H9 (cell line): Measurements from ENCODE around the gene E2F1. TPM values are rescaled to one million over a fixed set of nuclear protein-coding genes. Genes with fewer than 3 reads are reported as not detected.

Source experiments
- DNase-seq: peaks from one replicate; pipeline ENCODE4 v3.0.0-alpha.2; 2017
- H2AFZ ChIP-seq: one replicate; pipeline ENCODE4 v1.6.1; 2013; ENCODE audit warnings: mild to moderate bottlenecking, low read length, control low read depth, moderate library complexity
- H2AK5ac ChIP-seq: 2 replicates; pipeline ENCODE4 v1.6.1; 2013; ENCODE audit warnings: low read length, control low read depth, mixed read lengths; ENCODE audit not compliant: insufficient read length
- H2BK120ac ChIP-seq: one replicate; pipeline ENCODE4 v1.6.1; 2013; ENCODE audit warnings: low read depth, mild to moderate bottlenecking, low read length, control low read depth, inconsistent platforms; ENCODE audit not compliant: poor library complexity, severe bottlenecking
- H2BK12ac ChIP-seq: 2 replicates; pipeline ENCODE4 v1.6.1; 2013; ENCODE audit warnings: low read length, control low read depth, mixed read lengths, low read depth; ENCODE audit not compliant: insufficient read length
- H2BK15ac ChIP-seq: 2 replicates; pipeline ENCODE4 v1.6.1; 2013; ENCODE audit warnings: low read depth, low read length, control low read depth
- H2BK20ac ChIP-seq: one replicate; pipeline ENCODE4 v1.6.1; 2013; ENCODE audit warnings: low read depth, mild to moderate bottlenecking, low read length, control low read depth, inconsistent platforms; ENCODE audit not compliant: poor library complexity, severe bottlenecking
- H2BK5ac ChIP-seq: 2 replicates; pipeline ENCODE4 v1.6.1; 2013; ENCODE audit warnings: low read length, control low read depth, mixed read lengths; ENCODE audit not compliant: insufficient read length
- H3K14ac ChIP-seq: 2 replicates; pipeline ENCODE4 v1.6.1; 2013; ENCODE audit warnings: low read length, control low read depth; ENCODE audit not compliant: insufficient read depth
- H3K18ac ChIP-seq: 2 replicates; pipeline ENCODE4 v1.6.1; 2013; ENCODE audit warnings: low read depth, mild to moderate bottlenecking, mixed read lengths, low read length, control low read depth; ENCODE audit not compliant: insufficient read length
- H3K23ac ChIP-seq: 2 replicates; pipeline ENCODE4 v1.6.1; 2013; ENCODE audit warnings: low read length, control low read depth, mixed read lengths, low read depth; ENCODE audit not compliant: insufficient read length
- H3K23me2 ChIP-seq: 2 replicates; pipeline ENCODE4 v1.6.1; 2013; ENCODE audit warnings: low read depth, mild to moderate bottlenecking, mixed read lengths, low read length, control low read depth; ENCODE audit not compliant: insufficient read length, poor library complexity, severe bottlenecking
- H3K27ac ChIP-seq: 2 replicates; pipeline ENCODE4 v1.5.1; 2013; ENCODE audit warnings: low read length, control low read depth, mixed read lengths, low read depth; ENCODE audit not compliant: insufficient read length
- H3K27me3 ChIP-seq: 2 replicates; pipeline ENCODE4 v1.6.1; 2013; ENCODE audit warnings: low read length, control low read depth, inconsistent platforms; ENCODE audit not compliant: insufficient read depth
- H3K4ac ChIP-seq: 2 replicates; pipeline ENCODE4 v1.6.1; 2013; ENCODE audit warnings: low read depth, mild to moderate bottlenecking, control low read depth, inconsistent platforms, low read length, moderate library complexity
- H3K4me1 ChIP-seq: 2 replicates; pipeline ENCODE4 v1.6.1; 2013; ENCODE audit warnings: low read length, control low read depth, inconsistent platforms; ENCODE audit not compliant: insufficient read depth
- H3K4me2 ChIP-seq: 2 replicates; pipeline ENCODE4 v1.6.1; 2013; ENCODE audit warnings: low read length, control low read depth, mixed read lengths; ENCODE audit not compliant: insufficient read length, insufficient read depth
- H3K56ac ChIP-seq: 2 replicates; pipeline ENCODE4 v1.6.1; 2013; ENCODE audit warnings: low read depth, mild to moderate bottlenecking, mixed read lengths, low read length, control low read depth; ENCODE audit not compliant: insufficient read length
- H3K79me1 ChIP-seq: 2 replicates; pipeline ENCODE4 v1.6.1; 2013; ENCODE audit warnings: low read depth, mild to moderate bottlenecking, moderate library complexity, low read length, control low read depth, inconsistent platforms; ENCODE audit not compliant: insufficient read depth, poor library complexity, severe bottlenecking
- H3K79me2 ChIP-seq: 2 replicates; pipeline ENCODE4 v1.6.1; 2013; ENCODE audit warnings: low read length, control low read depth, inconsistent platforms; ENCODE audit not compliant: insufficient read depth
- H3K9ac ChIP-seq: 2 replicates; pipeline ENCODE4 v1.6.1; 2013; ENCODE audit warnings: low read length, control low read depth, mixed read lengths; ENCODE audit not compliant: insufficient read length; ENCODE audit errors: extremely low read depth
- H3K9me3 ChIP-seq: one replicate; pipeline ENCODE4 v1.6.1; 2013; ENCODE audit warnings: low read depth, low read length, inconsistent platforms; ENCODE audit not compliant: control insufficient read depth
- H3T11ph ChIP-seq: one replicate; pipeline ENCODE4 v1.6.1; 2013; ENCODE audit warnings: mild to moderate bottlenecking, low read length, control low read depth, inconsistent platforms
- H4K20me1 ChIP-seq: one replicate; pipeline ENCODE4 v1.6.1; 2013; ENCODE audit not compliant: control insufficient read depth, insufficient read length, insufficient read depth
- H4K5ac ChIP-seq: 2 replicates; pipeline ENCODE4 v1.6.1; 2013; ENCODE audit warnings: low read depth, mild to moderate bottlenecking, mixed read lengths, low read length, control low read depth; ENCODE audit not compliant: insufficient read length
- H4K8ac ChIP-seq: replicated peaks from 2 replicates; pipeline ENCODE4 v1.6.1; 2013; ENCODE audit warnings: low read length, control low read depth, mixed read lengths, low read depth; ENCODE audit not compliant: insufficient read length
- H4K91ac ChIP-seq: 2 replicates; pipeline ENCODE4 v1.6.1; 2013; ENCODE audit warnings: low read depth, mild to moderate bottlenecking, moderate library complexity, mixed read lengths, low read length, control low read depth; ENCODE audit not compliant: insufficient read length
- H3K27ac Mint-ChIP-seq, 3 experiments: 2 replicates in 2 of 3; 3 replicates in 1 of 3; pipeline ENCODE4 v1.8.0; 2020 to 2021; ENCODE audit warnings: mixed read lengths in 3 of 3, mild to moderate bottlenecking in 1 of 3, moderate library complexity in 1 of 3
- H3K27me3 Mint-ChIP-seq: 2 replicates; pipeline ENCODE4 v1.8.0; 2021; ENCODE audit warnings: low read depth, mild to moderate bottlenecking, moderate library complexity, mixed read lengths
- H3K36me3 Mint-ChIP-seq, 3 experiments: 2 replicates in 2 of 3; 3 replicates in 1 of 3; pipeline ENCODE4 v1.8.0; 2020 to 2021; ENCODE audit warnings: low read depth in 3 of 3, mixed read lengths in 3 of 3; ENCODE audit not compliant: insufficient read depth in 1 of 3
- H3K4me1 Mint-ChIP-seq, 2 experiments: 2 replicates each; pipeline ENCODE4 v1.8.0; 2020; ENCODE audit warnings: mixed read lengths in 2 of 2
- H3K4me3 Mint-ChIP-seq, 2 experiments: 2 replicates in 1 of 2; 3 replicates in 1 of 2; pipeline ENCODE4 v1.8.0; 2020 to 2021; ENCODE audit warnings: mild to moderate bottlenecking in 2 of 2, mixed read lengths in 2 of 2, moderate library complexity in 1 of 2
- H3K9me3 Mint-ChIP-seq, 2 experiments: 2 replicates in 1 of 2; 3 replicates in 1 of 2; pipeline ENCODE4 v1.8.0; 2020; ENCODE audit warnings: mild to moderate bottlenecking in 2 of 2, mixed read lengths in 2 of 2, moderate library complexity in 1 of 2
- WGBS: extraction: QIAGEN DNeasy Blood & Tissue Kit; methylation state at CpG from one replicate; pipeline ENCODE4 v1.1.7; 2013; ENCODE audit warnings: missing lambda C conversion rate, low lambda C conversion rate, mixed read lengths; ENCODE audit not compliant: insufficient read length; ENCODE audit errors: extremely low coverage; 5-methylcytosine and 5-hydroxymethylcytosine counted together
- total RNA-seq: library from RNA; stranded (reverse); gene quantifications from 2 replicates; pipeline ENCODE4 v1.2.1, GENCODE V29; 2021
- TF ChIP-seq, protein P1 (sequence below): fragments of 200-600 bp; sonication (generic); conservative IDR thresholded peaks from 3 replicates; pipeline ENCODE4 v1.8.0; 2021; ENCODE audit warnings: antibody characterized with exemption, mild to moderate bottlenecking

The E2F1 gene
- total RNA-seq, 1 experiment from 2014 or later, result 58.7 TPM

DNA sequence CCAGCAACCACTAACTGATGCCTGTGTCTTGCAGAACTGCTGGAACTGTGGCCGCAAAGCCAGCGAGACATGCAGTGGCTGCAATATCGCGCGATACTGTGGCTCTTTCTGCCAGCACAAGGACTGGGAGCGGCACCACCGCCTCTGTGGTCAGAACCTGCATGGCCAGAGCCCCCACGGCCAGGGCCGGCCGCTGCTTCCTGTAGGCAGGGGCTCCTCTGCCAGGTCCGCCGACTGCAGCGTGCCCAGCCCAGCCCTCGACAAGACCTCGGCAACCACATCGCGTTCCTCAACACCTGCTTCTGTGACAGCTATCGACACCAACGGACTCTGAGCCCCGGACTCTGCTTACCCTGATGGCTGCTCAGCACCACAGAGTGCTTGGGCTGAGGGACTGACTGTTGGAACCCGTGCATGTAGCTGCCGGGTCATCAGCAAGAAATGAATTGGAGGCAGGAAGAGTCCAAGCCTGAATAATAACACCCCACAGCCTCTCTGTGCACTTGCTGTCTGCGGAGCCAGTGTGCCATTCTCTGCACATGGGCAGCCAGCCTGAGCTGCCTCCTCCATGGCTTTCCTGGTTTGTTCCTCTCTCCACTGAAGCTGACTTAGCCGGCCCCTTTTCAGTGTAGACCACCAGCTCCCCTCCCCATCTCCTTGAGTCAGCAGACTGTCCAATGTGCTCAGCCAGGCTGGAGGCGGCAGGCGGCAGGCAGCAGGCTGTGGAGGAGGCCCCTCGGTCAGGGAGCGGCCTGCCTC lies 41.7 kb downstream of the E2F1 start:
- no peaks in the 10 kb centered on the region for H3K79me2 ChIP-seq
- peaks cover 15 to 58% (median 37%) of the 10 kb centered on the region in 3 experiments; a peak in 6 of 7 replicates for H3K36me3 Mint-ChIP-seq

More for the DNA sequence above, 41.7 kb downstream of the E2F1 start:
- H3K4me2 ChIP-seq, result no peak overlapping the region
- TF ChIP-seq, protein P1, sequence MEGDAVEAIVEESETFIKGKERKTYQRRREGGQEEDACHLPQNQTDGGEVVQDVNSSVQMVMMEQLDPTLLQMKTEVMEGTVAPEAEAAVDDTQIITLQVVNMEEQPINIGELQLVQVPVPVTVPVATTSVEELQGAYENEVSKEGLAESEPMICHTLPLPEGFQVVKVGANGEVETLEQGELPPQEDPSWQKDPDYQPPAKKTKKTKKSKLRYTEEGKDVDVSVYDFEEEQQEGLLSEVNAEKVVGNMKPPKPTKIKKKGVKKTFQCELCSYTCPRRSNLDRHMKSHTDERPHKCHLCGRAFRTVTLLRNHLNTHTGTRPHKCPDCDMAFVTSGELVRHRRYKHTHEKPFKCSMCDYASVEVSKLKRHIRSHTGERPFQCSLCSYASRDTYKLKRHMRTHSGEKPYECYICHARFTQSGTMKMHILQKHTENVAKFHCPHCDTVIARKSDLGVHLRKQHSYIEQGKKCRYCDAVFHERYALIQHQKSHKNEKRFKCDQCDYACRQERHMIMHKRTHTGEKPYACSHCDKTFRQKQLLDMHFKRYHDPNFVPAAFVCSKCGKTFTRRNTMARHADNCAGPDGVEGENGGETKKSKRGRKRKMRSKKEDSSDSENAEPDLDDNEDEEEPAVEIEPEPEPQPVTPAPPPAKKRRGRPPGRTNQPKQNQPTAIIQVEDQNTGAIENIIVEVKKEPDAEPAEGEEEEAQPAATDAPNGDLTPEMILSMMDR, result no peak
- H2BK5ac ChIP-seq, result no peak overlapping the region
- DNase-seq, result no peak
- no peak overlapping the region for H2BK20ac ChIP-seq
- H3K9me3 ChIP-seq, result no peaks in the 10 kb centered on the region
- H4K8ac ChIP-seq, result no peak overlapping the region
- no peak overlapping the region for H2BK15ac ChIP-seq
- no peak overlapping the region for H2BK12ac ChIP-seq
- H4K20me1 ChIP-seq, result no peaks in the 10 kb centered on the region
- no peak overlapping the region for H3K23ac ChIP-seq
- no peak overlapping the region for H3K18ac ChIP-seq
- H3K27me3 Mint-ChIP-seq, result no peaks in the 10 kb centered on the region; the same call in 1 of the 2 replicates
- H2AK5ac ChIP-seq, result no peak overlapping the region
- no peaks in the 10 kb centered on the region for H3K23me2 ChIP-seq
- H3K9me3 Mint-ChIP-seq, result no peaks in the 10 kb centered on the region
- H3K56ac ChIP-seq, result no peak overlapping the region
- no peak overlapping the region for H3K27ac ChIP-seq
- H3K27ac Mint-ChIP-seq, result peak overlapping the region in 1 of 3 experiments; percentile 62; a peak in 1 of 7 replicates
- no peak overlapping the region for H3K4me3 Mint-ChIP-seq
- H3K79me1 ChIP-seq, result no peaks in the 10 kb centered on the region
- H3T11ph ChIP-seq, result no peak overlapping the region
- peaks cover 7 to 9% of the 10 kb centered on the region in 2 experiments for H3K4me1 Mint-ChIP-seq
- no peak overlapping the region for H2BK120ac ChIP-seq
- no peak overlapping the region for H3K4ac ChIP-seq
- no peaks in the 10 kb centered on the region for H3K4me1 ChIP-seq
- H3K14ac ChIP-seq, result no peak overlapping the region
- no peaks in the 10 kb centered on the region for H3K27me3 ChIP-seq
- H2AFZ ChIP-seq, result no peak overlapping the region
- WGBS, result no CpG with 5 or more reads among the region's 28 CpGs
- no peak overlapping the region for H4K91ac ChIP-seq
- H4K5ac ChIP-seq, result no peak overlapping the region
- no peak overlapping the region for H3K9ac ChIP-seq
